Choroid plexus epithelial cell (primary cell): ENCODE results near the gene FBLN2.
A peak's percentile ranks its signal among the peaks of the same experiment; 100 is the strongest.

Experiments
- DNase-seq: peaks from one replicate; pipeline ENCODE4 v3.0.0-alpha.2; 2010; ENCODE audit warnings: low read depth
- H3K4me3 ChIP-seq: 2 replicates; pipeline ENCODE4 v1.5.1; 2011; ENCODE audit warnings: low read depth, mild to moderate bottlenecking, control low read depth, low read length, moderate library complexity
- TF ChIP-seq, protein P1 (sequence below): conservative IDR thresholded peaks from 2 replicates; pipeline ENCODE4 v1.5.1; 2011; ENCODE audit warnings: low read depth, mild to moderate bottlenecking, control low read depth, inconsistent platforms, low read length, moderate library complexity

The FBLN2 gene

DNA sequence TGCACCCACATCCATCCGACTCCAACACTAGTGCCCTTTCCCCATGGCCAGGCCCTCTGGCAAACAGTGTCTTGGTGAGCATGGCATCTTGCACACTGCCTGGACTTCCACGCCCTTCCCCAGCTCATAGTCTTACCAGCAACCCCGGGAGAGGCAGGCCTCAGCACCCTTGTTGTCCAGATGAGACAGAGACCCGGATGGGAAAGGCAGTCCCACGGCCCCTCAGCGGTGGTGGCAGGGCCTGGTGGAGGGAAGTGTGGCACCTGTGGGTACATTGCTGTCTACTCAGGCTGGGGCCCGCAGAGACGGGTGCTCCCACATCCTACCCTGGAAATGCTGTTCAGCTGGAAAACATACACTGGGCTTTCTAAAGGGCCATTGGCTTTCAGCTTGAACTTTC is 40.4 kb upstream of the FBLN2 start:
- TF ChIP-seq, protein P1, sequence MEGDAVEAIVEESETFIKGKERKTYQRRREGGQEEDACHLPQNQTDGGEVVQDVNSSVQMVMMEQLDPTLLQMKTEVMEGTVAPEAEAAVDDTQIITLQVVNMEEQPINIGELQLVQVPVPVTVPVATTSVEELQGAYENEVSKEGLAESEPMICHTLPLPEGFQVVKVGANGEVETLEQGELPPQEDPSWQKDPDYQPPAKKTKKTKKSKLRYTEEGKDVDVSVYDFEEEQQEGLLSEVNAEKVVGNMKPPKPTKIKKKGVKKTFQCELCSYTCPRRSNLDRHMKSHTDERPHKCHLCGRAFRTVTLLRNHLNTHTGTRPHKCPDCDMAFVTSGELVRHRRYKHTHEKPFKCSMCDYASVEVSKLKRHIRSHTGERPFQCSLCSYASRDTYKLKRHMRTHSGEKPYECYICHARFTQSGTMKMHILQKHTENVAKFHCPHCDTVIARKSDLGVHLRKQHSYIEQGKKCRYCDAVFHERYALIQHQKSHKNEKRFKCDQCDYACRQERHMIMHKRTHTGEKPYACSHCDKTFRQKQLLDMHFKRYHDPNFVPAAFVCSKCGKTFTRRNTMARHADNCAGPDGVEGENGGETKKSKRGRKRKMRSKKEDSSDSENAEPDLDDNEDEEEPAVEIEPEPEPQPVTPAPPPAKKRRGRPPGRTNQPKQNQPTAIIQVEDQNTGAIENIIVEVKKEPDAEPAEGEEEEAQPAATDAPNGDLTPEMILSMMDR, result no peak
- no peak overlapping the region for H3K4me3 ChIP-seq
- no peak for DNase-seq

DNA sequence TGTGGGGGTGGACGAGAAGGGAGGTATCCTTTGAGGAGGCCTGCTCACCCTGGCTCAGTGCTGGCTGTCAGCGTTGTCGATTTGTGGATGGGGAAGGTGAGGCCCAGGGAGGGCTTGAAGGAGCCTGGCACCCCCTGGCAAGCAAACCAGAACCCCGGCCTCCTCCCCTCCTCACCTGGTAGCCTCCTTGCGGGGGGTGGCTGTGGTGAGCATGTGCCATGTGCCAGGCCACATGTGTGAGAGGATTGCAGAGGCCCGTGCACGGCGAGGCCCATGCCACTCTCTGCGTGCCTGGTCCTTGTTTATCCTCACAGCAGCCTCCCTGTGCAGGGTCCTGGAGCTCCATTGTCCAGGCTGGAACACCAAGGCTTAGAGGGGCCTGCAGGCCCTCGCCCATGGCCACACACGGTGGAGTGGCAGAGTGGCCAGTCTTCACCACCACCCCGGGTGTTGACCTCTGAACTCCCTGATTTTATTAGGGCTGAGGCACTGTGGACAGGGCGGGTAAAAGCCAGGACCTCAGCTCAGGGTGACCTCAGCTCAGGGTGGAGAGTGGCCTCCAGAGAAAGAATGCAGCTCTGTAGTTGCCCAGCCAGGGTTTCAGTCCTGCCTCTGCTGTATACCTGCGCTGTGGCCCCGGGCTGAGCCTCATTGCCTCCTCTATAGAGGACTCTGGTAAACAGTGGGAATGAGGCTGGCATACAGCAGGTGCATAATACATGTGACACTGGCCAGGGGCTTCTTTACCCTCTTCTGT is 39.7 kb upstream of the FBLN2 start:
- DNase-seq, result no peak
- H3K4me3 ChIP-seq, result no peak overlapping the region
- TF ChIP-seq, protein P1, result no peak

DNA sequence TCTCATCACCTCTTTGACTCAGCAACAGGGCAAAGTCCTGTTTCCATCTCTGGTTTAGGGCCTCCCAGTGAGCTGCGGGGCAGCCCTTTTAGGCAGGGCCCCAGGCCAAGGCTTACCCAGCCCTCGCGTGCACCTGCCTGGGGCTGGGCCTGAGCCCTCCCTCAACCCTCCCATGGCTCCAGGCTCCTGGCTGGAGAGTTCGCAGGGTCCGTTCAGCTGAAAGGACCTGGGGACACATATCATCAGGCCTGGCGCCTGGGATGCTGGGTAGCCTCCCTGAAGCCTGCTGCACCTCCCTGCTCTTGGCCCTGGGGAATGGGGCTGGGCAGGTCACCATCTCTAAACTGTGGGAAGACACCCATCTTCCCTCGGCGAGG is 39.1 kb upstream of the FBLN2 start:
- TF ChIP-seq, protein P1, result no peak
- H3K4me3 ChIP-seq, result no peak overlapping the region
- no peak for DNase-seq

DNA sequence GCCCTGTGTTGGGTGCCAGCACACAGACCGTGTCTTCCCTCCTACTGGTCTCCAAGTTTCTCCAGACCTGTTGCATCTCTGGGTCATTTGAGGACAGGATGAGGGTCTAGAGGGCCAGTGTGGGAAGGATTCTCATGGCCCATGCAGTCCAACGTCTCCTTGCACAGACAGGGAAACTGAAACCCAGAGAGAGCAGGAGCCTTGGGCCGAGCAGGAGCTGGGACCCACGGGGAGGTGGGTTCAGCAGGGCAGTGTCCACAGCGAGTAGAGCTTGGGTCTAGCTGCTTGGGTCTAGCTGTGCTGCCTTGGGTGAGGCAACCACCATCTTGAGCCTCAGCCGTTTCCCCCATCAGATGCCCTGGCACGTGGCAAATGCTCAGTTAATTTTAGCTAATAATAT is 36.5 kb upstream of the FBLN2 start:
- no peak overlapping the region for H3K4me3 ChIP-seq
- TF ChIP-seq, protein P1, result no peak
- DNase-seq, result no peak

DNA sequence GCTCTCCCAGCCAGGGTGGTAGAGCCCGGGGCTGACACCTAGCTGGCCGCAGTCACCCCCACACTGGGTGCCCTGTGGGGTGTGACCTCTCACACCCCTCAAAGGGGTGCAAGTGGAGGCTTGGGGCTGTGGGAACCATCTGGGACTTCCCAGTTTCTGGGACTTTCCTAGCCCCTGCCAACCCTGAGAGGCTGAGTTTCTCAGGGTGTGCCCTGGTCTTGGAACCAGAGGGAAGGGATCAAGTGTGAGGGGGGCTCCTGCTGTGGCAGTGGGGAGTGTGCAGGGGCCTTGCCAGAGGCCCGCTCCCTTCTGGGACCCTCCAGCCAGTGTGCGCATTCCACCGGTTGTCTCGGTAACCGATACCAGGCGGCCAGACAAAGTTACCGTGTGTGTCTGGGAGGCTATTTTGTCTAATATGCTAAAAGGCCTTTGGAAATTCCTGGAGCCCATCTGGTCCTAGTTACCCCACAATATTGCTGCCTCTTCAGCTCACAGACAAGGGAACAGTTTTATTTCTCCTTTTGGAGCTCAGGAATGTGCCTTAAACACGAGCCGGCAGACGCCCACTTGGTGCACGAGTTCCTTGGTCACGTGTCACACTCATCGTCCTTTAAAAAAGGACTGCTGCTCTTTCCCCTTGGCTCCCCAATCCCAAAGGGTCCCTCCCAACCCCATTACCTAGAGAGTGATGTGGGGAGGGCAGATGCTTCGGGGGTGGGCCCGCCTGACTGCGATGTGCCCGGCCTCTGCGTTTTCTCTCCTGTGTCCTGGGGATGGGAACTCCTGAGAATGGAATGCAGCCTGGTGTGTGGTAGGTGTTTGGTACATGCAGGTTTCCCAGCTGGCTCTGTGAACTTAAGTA is 35.6 kb upstream of the FBLN2 start:
- TF ChIP-seq, protein P1, result no peak
- H3K4me3 ChIP-seq, result no peak overlapping the region

DNA sequence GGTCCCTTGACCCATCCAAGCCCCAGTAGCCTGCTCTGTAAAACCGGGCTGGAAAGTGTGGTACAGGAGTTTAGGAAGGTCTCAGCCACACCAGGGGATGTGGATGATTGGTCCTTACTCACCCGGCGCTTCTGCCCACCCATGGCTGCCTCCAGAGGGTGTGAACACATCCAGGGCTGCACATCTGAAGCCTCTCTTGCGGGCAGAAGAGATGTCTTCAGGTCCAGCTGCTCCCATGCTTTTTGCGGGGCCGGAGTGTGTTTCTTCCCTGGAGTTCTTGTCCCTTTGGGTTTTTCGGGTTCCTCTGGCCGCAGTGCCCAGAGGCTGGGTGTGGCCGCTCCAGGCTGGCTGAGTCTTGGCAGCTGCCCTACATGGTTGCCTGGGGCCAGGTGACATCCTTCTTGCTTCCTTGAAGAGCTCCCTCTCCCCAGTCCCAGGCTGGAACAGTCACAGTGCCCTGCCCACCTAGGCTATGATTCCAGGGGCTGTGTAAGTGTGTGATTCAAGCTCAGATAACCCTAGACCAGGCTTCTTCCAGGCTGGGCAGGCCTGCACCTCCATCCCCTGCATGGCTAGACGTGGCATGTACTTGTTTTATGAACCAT is 34.9 kb upstream of the FBLN2 start:
- DNase-seq, result no peak
- TF ChIP-seq, protein P1, result no peak

More for the DNA sequence above, 35.6 kb upstream of the FBLN2 start:
- peak; percentile 50 for DNase-seq

More for the DNA sequence above, 34.9 kb upstream of the FBLN2 start:
- H3K4me3 ChIP-seq, result no peak overlapping the region
